SH-SY5Y (cell line): Measurements from ENCODE around the gene ELMOD2.

Experiments used
- GATA2 ChIP-seq: IDR thresholded peaks from 2 replicates; pipeline ENCODE4 v1.6.1; 2011; ENCODE audit warnings: mild to moderate bottlenecking, low read depth, low read length
- GATA3 ChIP-seq: IDR thresholded peaks from 2 replicates; pipeline ENCODE4 v1.6.1; 2011; ENCODE audit warnings: low read depth, mild to moderate bottlenecking, low read length, moderate library complexity

GRCh38 chr4:140533951-140534480, 10.0 kb downstream of the ELMOD2 start:
- TF ChIP-seq GATA3 = no peak
- TF ChIP-seq GATA2 = no peak
